ENCODE data around the gene LEFTY1.
"Not testable (repeated sequence)": the region's sequence is repeated elsewhere in the genome, so short reads cannot be mapped to it uniquely, and the experiment has no call there.

The LEFTY1 gene

GRCh38 chr1:225887554-225888288 is 1.2 kb downstream of the LEFTY1 start:
- DNase-seq, result not testable (repeated sequence)

DNA sequence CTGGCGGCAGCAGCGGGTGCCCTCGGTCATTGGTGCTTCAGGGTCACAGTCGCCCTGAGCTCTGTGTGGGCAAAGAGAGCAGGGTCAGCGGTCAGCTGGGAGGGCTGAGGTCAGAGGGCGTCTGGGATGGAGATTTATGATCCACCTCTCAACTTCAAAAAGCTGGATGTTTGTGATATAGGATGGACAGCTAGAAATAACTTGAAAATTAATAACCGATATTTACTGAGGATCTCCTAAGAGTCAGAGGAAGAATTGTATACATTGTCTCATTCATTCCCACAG is 2.0 kb downstream of the LEFTY1 start:
- DNase-seq, result no peak

DNA sequence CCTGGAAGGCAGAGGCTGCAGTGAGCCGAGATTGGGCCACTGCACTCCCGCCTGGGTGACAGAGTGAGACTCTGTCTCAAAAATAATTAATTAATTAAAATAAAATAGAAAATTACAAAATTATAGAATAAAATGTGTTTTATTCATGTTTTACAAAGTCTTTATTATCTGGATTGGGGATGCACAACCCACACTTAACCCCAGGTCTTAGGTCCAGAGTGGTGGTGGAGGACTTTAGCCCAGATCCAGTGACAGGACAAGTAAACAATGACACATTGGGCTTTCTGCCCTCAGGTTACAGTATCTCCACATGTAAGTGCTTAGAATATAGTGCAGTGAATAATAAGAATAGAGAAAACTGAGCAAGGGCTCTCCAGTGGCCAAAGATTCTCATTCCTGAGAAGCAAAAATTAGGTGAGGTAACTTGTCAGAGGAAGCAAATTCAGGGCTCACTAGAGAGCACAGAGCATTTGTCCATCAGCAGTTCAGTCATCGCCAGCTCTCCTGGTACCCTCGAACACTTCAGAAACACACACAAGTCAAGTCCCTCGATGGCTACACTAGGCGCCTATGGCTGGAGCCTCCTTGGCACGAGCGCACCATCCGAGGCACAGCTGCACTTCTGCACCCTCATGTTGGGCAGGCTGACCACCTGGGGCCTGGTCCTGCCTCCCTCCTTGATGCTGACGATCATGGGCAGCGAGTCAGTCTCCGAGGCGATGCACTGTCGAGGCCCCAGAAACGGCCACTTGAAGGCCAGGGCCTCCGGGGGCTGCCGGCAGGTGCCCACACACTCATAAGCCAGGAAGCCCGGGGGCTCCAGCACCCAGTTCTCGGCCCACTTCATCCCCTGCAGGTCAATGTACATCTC is 2.6 kb downstream of the LEFTY1 start:
- DNase-seq, result no peak

DNA sequence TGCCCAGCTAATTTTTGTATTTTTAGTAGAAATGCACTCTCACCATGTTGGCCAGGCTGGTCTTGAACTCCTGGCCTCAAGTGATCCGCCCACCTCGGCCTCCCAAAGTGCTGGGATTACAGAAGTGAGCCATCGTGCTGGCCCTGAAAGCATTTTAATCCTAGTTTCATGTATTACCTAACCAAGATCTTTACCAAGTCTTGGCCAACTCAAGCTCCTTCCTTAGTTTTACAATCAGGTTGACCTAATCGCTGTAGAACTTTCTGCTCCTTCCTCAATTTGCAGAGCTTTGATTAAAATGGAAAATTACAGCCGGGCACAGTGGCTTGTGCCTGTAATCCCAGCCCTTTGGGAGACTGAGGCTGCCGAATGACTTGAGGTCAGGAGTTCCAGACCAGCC is 3.6 kb downstream of the LEFTY1 start:
- no peak for DNase-seq

DNA sequence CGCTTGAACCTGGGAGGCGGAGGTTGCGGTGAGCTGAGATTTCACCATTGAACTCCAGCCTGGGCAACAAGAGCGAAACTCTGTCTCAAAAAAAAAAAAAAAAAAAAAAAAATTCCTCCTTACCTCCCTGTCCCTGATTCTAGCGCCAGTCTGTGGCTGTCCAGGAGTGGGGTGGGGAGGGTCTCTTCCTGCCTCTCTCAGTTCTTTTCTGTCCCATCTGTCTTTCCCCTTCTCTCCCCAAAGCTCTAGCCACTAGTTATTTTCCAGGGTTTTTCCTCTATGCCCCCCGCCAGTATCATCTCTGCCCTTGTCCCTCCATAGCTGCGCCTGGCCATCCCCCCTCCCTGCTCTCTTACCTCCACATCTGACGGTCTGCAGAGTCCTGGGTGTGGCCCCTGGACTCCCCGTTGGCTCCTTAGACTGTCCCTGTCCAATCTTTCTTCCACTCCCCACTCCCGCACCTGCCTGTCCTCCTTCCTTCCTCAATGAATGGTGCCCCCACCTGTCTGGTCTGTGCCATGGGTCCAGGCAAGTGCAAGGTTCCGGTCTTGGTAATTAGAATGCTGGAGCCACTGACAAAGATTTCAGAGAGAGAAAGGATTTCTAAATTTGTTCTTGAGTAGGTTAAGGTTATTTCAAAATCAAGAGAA is 5.2 kb downstream of the LEFTY1 start:
- no peak for DNase-seq

DNA sequence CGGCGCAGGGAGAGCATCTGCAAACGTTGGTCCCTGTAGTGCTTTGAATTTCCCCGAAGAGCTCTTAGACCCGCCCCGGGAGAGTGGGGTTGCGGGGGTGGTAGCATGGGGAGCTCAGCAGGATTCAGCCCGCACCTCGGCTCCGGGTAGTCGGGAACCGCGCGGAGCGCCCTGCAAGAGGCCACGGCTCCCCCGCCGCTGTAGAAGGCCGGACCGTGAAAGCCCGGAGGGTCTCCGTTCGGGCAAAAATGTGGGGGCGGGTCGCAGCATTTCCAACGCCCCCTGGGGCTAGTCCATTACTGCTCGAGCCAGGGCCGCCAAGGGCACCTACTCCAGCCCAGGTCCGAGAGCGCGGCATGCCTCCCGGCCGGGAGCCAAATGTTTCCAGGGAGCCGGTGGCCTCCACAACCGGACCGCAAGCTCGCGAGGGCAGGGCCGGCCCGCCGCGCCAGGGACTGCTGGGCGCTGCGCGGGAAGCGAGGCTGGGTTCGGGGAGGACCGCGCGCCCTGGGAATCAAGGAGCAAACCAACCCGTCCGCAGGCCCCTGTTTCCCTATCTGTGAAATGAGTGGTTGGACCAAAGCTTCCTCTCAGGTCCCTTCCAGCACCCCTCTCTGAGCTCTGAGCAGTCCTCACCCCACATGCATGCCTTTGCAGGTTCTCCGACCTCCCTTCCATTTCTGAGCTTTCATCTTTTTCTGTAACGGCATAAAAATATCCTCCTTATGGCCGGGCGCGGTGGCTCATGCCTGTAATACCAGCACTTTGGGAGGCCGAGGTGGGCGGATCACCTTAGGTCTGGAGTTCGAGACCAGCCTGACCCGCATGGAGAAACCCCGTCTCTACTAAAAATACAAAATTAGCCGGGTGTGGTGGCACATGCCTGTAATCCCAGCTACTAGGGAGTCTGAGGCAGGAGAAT is 6.0 kb downstream of the LEFTY1 start:
- peak; percentile 58 for DNase-seq

DNA sequence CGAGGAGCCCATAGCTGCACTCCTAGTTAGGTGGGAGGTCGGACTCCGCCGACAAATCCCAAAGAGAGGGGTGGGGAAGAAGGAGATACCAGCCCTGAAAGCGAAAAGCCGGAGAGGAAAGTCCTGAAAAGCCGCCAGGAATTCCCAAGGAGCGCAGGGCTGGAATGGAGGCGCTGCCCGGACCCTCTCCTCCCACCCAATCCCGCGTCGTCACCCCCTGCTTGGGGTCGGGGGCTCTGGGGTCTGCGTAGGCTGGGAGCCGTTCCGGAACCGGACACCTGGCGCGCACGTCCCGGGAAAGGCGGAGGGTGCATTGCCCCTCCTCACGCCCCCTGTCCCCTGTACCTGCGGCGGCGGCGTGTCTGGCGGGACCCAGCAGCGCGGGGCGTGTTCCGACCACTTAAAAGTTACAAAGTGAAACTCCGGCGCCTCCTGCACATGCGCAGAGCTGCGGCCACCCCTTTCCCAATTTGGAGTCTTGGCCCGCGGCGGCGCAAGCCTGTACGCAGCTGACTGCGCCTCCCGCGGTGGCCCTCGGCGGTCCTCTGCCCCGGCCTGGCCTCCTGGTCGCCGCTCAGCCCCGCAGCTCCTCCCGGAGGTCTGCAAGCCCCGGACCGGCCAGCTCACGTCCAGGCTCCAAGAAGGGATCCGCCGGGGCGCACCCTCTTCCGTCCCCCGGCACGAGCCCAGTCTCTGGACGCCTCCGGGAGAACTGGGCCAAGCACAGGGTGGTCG is 6.8 kb downstream of the LEFTY1 start, which contains the start of gene TMEM63A:
TSS of gene TMEM63A (minus strand) at position 422 of the 735 bp plus-strand sequence. CDS start 4,800 bp downstream, outside the sequence.
- DNase-seq, result peak; percentile 95

DNA sequence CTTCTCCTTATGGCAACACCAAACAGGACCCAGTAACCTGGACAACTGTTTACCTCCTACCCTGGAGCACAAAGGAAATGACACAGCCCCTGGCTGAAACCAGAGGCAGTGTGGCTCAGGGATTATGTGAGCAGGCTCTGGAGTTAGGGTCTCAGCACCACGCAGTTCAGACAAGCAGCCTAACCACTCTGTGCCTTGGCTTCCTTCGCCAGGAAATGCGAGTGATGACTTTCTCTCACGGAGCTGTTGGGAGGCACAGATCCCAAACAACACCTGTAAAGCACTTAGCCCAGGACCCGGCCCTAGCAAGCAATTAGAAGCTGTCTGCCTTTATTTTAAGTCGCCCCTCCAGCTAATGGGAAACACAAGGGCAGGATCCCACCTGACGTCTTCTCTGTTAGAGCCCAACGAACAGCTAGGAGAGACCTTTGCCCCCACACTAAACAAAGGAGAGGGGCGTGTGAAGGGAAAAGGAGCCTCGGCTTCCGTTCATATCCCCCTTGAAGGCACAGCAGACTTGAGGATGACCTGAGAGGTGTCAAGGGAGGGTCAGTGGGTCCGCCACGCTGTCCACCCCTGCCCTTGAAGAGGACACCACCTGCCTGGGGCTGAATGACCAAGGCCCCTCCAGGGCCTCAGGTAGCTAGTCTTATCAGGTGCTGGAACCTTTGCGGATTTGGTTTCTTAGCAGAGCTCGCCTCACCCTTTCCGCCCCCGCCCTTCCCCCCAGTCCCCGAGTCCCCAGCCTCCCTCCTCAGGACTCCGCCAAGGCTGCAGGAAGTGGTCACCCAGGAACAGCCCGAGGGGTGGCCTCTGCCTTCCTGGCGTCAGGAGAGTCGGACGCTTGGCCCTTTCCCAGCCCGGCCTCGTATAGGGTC is 7.6 kb downstream of the LEFTY1 start:
- peak; percentile 49 for DNase-seq

- DNase-seq, result no peak
Measured at GRCh38 chr1:225880636-225881035, 8.3 kb downstream of the LEFTY1 start.

DNA sequence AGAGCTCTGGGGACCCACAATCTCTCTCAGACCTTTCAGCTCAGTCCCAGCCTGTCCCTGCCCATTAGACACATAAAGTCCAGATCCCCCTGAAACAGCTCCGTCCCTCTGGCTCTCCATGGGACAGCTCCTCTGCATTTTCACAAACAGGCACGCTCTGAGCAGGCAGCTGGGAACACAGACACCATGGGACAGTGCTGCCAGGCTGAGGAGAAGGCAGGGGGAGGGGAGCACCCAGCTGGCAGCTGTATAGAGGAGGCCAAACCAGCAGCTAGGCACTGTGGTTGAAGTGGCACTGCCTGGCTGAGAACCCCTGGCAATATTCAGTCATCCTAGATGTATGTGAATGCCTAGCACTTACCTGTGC is 8.7 kb downstream of the LEFTY1 start:
- DNase-seq, result no peak

DNA sequence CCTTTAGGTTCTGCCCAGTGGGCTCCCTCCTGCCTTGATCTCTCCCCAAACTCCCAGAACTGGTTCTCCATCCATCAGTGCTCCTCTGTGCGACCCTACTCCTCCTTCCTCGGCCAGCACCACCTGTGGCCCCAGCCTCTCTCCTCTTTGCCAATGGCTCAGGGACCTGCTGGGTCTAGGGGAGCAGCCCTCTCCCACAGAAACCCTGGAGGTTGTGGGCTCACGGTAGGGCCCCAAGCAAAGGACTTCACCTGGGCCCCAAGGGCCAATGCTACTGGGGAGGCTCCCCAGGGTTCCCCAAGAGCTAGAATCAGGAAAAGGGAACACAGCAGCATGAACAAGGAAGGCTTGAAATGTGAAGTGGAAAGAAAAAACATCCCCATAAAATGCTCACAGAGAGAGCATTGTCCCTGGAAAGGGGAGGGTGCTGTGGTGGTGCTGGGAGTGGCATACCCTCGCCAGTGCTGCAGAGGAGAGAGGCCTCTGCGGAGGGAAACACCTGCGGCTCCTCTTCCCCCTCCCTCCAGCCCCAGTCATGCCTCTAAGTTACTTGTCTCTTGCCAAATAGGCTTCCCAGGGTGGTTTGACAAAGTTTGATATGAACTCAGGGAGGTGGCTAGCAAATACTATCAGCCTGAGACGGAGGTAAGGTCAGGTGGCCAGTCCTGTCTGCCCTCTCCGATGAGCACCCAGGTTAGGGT is 9.3 kb downstream of the LEFTY1 start:
- no peak for DNase-seq

GRCh38 chr1:225878282-225878681 is 10.7 kb downstream of the LEFTY1 start:
- DNase-seq, result no peak

DNA sequence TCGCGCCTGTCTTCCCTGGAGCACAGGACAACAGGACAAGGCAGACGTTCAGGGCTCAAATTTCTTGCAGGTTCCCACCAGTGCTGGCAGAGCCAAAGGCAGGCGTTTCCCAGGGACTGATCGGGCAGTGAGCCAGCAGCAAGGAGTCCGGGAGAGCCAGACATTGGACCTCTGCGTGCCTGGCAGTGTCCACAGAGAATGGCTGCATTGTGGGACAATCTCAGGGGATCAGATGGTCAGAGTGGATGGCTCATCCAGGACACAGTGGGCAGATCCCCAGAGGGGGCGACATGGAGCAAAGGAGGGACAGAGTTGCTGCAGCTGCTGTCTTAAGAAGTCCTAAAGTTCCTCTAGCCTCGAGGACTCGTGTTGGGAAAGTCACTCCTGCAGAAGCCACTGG is 11.4 kb downstream of the LEFTY1 start:
- peak; percentile 59 for DNase-seq

- DNase-seq, result no peak
Measured at GRCh38 chr1:225876900-225877510, 11.9 kb downstream of the LEFTY1 start.

GRCh38 chr1:225875044-225875815 is 13.7 kb downstream of the LEFTY1 start:
- no peak for DNase-seq

GRCh38 chr1:225874431-225874830 is 14.5 kb downstream of the LEFTY1 start:
- DNase-seq, result no peak

GRCh38 chr1:225873281-225873850 is 15.6 kb downstream of the LEFTY1 start:
- no peak for DNase-seq

GRCh38 chr1:225872075-225872430 is 16.9 kb downstream of the LEFTY1 start:
- no peak for DNase-seq
